Fibroblast of lung (primary cell): ENCODE data around the gene ATXN2.

Source experiments
- CTCF ChIP-seq, 2 donors: IDR thresholded peaks in 1 of 2; conservative IDR thresholded peaks in 1 of 2; 1 replicate in 1 of 2; 2 replicates in 1 of 2; pipeline ENCODE4 v1.5.1; 2011 to 2012; ENCODE audit warnings: low read length in 2 of 2, control low read depth in 1 of 2, inconsistent platforms in 1 of 2, low read depth in 1 of 2, mild to moderate bottlenecking in 1 of 2
- EZH2 ChIP-seq: IDR thresholded peaks from 2 replicates; pipeline ENCODE4 v1.5.1; 2012; ENCODE audit warnings: low read length, control low read depth, mild to moderate bottlenecking; ENCODE audit errors: missing control alignments

- TF ChIP-seq CTCF (conservative IDR thresholded peaks at IDR 0.05 in 1 of 2, IDR thresholded peaks at IDR 0.05 in 1 of 2; ENCODE audit: low read depth in 1 of 2, low read length in 2 of 2) (no peak), EZH2 (no peak)
These were observed 66.4 kb downstream of the ATXN2 start for GRCh38 chr12:111532751-111533150.
